Prostate gland (tissue), 2 donors: Measurements from ENCODE around the gene DNAH10. TPM values are rescaled to one million over a fixed set of nuclear protein-coding genes. Genes with fewer than 3 reads are reported as not detected.
A peak's percentile ranks its signal among the peaks of the same experiment; 100 is the strongest.

Experiments used
- DNase-seq: peaks from one replicate; pipeline ENCODE4 v3.0.0-alpha.2; 2019; ENCODE audit warnings: low spot score
- H3K27ac ChIP-seq, 2 donors: fragments of 200-600 bp; sonication (generic); 2 replicates each; pipeline ENCODE4 v1.5.1; 2017 to 2019
- H3K27me3 ChIP-seq: fragments of 200-600 bp; sonication (generic); replicated peaks from 2 replicates; pipeline ENCODE4 v1.5.1; 2019; ENCODE audit not compliant: insufficient read depth
- H3K36me3 ChIP-seq, 2 donors: fragments of 200-600 bp; sonication (generic); 1 replicate in 1 of 2; 2 replicates in 1 of 2; pipeline versions ENCODE4 v1.5.1 to v1.8.1; 2017 to 2019
- H3K4me1 ChIP-seq: fragments of 200-600 bp; sonication (generic); replicated peaks from 2 replicates; pipeline ENCODE4 v1.5.1; 2019
- H3K4me3 ChIP-seq, 2 donors: fragments of 200-600 bp; sonication (generic); 2 replicates each; pipeline ENCODE4 v1.5.1; 2017 to 2019
- H3K9me3 ChIP-seq: fragments of 200-600 bp; sonication (generic); 2 replicates; pipeline ENCODE4 v1.5.1; 2017
- CTCF ChIP-seq, 4 experiments: fragments of 200-600 bp in 2 of 4; fragments of 450-650 bp in 2 of 4; sonication (generic) in 2 of 4; IDR thresholded peaks; 1 replicate in 3 of 4; 2 replicates in 1 of 4; pipeline ENCODE4 v1.5.1; 2016 to 2019; ENCODE audit warnings: antibody characterized with exemption in 4 of 4, mild to moderate bottlenecking in 2 of 4, moderate library complexity in 2 of 4
- POLR2A ChIP-seq: fragments of 450-650 bp; IDR thresholded peaks from one replicate; pipeline ENCODE4 v1.6.1; 2016; ENCODE audit warnings: antibody characterized with exemption, mild to moderate bottlenecking
- POLR2AphosphoS5 ChIP-seq: sonication (generic); formaldehyde crosslinking; IDR thresholded peaks from one replicate; pipeline ENCODE4 v1.6.1; 2017; ENCODE audit warnings: antibody characterized with exemption
- WGBS: methylation state at CpG from one replicate; pipeline ENCODE4 v1.1.5; 2018; 5-methylcytosine and 5-hydroxymethylcytosine counted together
- intact Hi-C: fragments of 100-400 bp; cut with DNase I; formaldehyde crosslinking; loops from one replicate; pipeline ENCODE4 v1.14.2; 2022
- total RNA-seq, 2 donors: library from RNA; depleted of rRNA; stranded (reverse); fragments of >200 nt; gene quantifications; one replicate each; pipeline ENCODE4 v1.1.0, GENCODE V29; 2016

The DNAH10 gene
- total RNA-seq, 2 donors from 2014 or later, result 0.68 to 7.9 TPM

GRCh38 chr12:123958462-123958861, 196.4 kb downstream of the DNAH10 start:
- no peak overlapping the region for H3K4me3 ChIP-seq
- intact Hi-C loops, result no loop called here
- no peak for DNase-seq
- TF ChIP-seq POLR2AphosphoS5 (no peak), POLR2A (no peak)
- 80% methylated on average over 8 of the region's 8 CpGs for WGBS
- H3K4me1 ChIP-seq, result no peaks in the 10 kb centered on the region
- H3K9me3 ChIP-seq, result no peaks in the 10 kb centered on the region
- H3K27ac ChIP-seq, result no peak overlapping the region
- H3K27me3 ChIP-seq, result no peaks in the 10 kb centered on the region
- H3K36me3 ChIP-seq, result no peaks in the 10 kb centered on the region

- intact Hi-C loops, result no loop called here
- Histone ChIP-seq H3K4me1 (no peaks in the 10 kb centered on the region), H3K27ac (no peak overlapping the region), H3K9me3 (no peaks in the 10 kb centered on the region), H3K36me3 (no peaks in the 10 kb centered on the region), H3K4me3 (no peak overlapping the region), H3K27me3 (no peaks in the 10 kb centered on the region)
- TF ChIP-seq POLR2AphosphoS5 (no peak), CTCF (IDR thresholded peaks at IDR 0.05) (no peak), POLR2A (no peak)
- WGBS, result 90% methylated on average over 9 of the region's 9 CpGs
- DNase-seq, result no peak
Observed at GRCh38 chr12:123958876-123959275, 196.8 kb downstream of the DNAH10 start.

DNA sequence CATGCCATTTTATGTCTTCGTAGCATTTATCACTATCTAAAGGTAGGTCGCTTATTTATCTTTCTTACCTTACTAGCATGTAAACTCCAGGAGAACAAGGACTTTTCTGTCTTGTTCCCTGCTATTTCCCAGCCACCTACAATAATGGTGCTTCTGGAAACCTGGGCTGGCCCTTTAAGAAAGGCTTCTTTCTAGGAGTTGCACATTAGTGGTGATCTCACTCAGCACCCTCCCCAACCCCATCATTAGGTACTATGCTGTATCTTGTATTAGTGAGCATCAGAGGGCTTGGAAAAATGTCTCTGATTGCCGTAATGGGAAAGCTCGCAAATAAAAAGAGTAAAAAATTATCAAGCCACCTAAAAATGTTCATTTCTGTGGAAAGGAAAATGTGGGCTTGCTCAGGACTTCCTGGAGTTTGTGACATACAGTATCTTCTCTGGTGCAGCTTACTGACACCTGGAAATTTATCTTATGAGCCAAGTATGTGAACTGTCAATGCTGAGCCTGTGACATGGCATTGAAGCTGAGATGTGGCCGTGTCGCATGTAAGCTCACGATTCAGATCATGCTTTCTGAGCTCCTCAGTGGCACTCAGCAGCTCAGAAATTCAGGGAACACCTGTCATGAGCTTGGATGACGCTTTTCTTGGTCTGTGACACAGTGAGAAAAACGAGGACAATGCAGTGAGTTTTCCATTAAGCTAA, 198.1 kb downstream of the DNAH10 start:
- intact Hi-C loops, result no loop called here
- WGBS, result 91% methylated on average over 9 of the region's 9 CpGs
- no peak for TF ChIP-seq POLR2A
- no peak for TF ChIP-seq POLR2AphosphoS5
- no peak for TF ChIP-seq CTCF (IDR thresholded peaks at IDR 0.05)
- no peak for DNase-seq
- Histone ChIP-seq H3K4me3 (no peak overlapping the region), H3K36me3 (no peaks in the 10 kb centered on the region), H3K4me1 (no peaks in the 10 kb centered on the region), H3K27me3 (no peaks in the 10 kb centered on the region), H3K9me3 (no peaks in the 10 kb centered on the region), H3K27ac (no peak overlapping the region)

- H3K27ac ChIP-seq, result no peak overlapping the region
- no peaks in the 10 kb centered on the region for H3K4me1 ChIP-seq
- 75% methylated on average over 4 of the region's 4 CpGs for WGBS
- no peaks in the 10 kb centered on the region for H3K9me3 ChIP-seq
- no peaks in the 10 kb centered on the region for H3K27me3 ChIP-seq
- H3K4me3 ChIP-seq, result no peak overlapping the region
- H3K36me3 ChIP-seq, result no peaks in the 10 kb centered on the region
- intact Hi-C loops, result no loop called here
- TF ChIP-seq POLR2AphosphoS5 (no peak), POLR2A (no peak), CTCF (IDR thresholded peaks at IDR 0.05) (no peak)
- DNase-seq, result no peak
Observed at GRCh38 chr12:123960856-123961255, 198.8 kb downstream of the DNAH10 start.

DNA sequence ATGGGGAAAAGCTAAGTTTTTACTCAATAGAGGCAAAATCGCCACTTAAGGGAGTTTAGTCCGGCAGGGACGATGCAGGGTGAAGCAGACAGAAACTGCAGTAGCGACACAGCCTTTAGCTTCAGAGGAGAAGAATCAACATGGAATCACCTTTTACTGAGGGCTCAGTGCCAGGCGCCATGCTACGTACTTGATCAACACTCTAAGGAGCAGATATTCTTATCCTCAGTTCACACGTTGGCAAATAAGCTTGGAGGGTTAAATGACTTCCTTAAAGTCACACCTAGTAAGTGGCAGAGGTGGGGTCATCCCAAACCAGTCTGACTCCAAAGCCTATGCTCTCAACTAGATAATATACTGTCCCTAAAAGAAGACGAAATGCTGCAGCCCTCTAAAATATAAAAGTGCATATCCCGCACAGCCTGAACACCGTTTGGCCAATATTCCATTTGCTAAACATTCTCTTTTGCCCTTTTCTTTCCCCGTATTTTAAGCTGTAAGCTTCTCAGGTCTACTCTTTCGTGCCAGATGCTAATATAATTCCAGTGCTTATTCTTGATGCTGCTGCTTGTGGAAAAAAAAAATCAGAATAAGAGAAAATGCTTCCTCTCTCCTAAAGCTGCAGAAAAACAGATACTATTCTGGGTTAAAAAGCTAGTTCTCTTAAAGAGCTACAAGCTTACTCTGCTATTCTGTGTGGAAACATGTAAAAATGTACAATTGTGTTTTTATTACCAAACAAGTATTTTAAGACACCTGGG, 199.7 kb downstream of the DNAH10 start:
- Histone ChIP-seq H3K4me3 (no peak overlapping the region), H3K4me1 (no peaks in the 10 kb centered on the region), H3K27me3 (no peaks in the 10 kb centered on the region), H3K27ac (no peak overlapping the region), H3K9me3 (no peaks in the 10 kb centered on the region), H3K36me3 (no peaks in the 10 kb centered on the region)
- 68% methylated on average over 12 of the region's 12 CpGs for WGBS
- peak; percentile 27 for DNase-seq
- intact Hi-C loops, result no loop called here
- TF ChIP-seq POLR2A (no peak), POLR2AphosphoS5 (no peak), CTCF (IDR thresholded peaks at IDR 0.05) (no peak)
